NAMALWA (cell line): ENCODE data around the gene DLG2.
A peak's percentile ranks its signal among the peaks of the same experiment; 100 is the strongest.
"Not testable (repeated sequence)": the region's sequence is repeated elsewhere in the genome, so short reads cannot be mapped to it uniquely, and the experiment has no call there.

Experiments used
- DNase-seq: peaks from one replicate; pipeline ENCODE4 v3.0.0-alpha.2; 2015; ENCODE audit warnings: low spot score

Gene DLG2

DNA sequence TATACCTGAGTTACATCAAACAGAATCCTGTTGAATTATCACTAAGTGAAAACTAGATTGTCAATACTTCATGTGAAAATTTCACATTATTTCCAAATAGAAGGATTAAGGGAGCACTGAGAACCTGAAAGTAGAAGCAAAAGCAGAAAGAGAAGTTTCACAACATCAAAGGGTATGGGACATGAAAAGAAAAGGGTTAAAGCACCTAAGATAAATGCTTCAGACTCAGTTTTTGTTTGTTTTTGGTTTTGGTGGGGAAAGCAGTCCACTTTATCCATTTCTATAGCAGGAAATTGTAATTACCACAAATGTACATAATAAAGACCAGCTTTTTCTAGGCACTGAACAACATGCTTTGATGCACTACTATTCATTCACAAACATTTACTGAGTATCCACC, 1271.2 kb downstream of the DLG2 start:
- no peak for DNase-seq

DNA sequence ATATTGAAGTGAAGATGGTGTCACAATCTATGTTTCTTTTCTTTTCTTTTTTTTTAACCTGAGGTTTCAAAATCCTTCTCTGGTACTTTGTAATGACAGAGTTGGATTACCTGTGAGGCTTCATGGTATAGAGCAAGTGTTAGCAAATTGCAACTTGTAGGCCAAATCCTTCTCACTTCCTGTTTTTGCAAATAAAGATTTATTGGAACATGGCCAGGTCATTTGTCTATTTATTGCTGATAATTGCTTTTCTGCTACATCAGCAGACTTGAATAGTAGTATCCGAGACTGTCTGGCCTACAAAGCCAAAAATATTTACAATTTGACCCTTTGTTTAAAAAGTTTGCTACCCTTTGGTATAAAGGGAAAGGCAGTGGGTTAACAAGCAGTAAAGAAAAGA, 1281.5 kb downstream of the DLG2 start:
- DNase-seq: peak; percentile 23

DNA sequence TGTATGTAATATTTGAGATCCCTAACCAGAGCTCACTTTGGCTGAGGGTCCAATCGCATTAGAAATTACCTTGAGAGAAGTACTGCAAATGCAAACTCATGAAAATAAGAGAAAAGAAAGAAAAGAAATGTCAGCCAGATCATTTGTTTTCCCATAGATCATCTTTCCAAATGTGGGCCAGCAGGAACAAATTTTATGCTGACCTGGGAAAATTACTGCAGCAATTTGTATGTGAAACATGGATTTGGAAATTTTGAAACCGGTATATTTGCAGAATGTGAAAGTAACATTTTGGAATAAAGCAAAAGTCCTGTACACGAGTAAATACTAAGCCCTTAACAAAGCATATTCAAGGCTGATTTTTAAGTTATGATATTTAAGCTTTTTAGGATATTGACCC, 1282.1 kb downstream of the DLG2 start:
- DNase-seq: no peak

DNA sequence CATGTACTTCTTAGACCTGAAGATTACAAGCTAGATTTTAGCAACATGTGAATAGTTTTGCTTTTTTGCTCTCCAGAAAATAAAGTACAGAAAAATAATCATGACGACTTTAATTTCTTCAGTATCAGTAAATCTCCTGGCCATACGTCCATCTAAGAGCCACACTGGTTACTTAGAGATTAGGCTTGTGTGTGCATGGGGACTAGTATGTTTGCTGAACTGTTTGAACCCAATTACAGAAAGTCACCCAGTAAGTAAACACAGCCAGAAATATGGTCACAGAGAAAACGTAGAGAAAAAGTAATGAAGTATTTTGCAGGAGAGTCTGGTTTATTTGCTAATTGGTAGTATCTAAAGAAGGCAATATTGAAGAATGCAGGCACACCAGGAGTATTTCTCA, 1287.3 kb downstream of the DLG2 start:
- no peak for DNase-seq

DNA sequence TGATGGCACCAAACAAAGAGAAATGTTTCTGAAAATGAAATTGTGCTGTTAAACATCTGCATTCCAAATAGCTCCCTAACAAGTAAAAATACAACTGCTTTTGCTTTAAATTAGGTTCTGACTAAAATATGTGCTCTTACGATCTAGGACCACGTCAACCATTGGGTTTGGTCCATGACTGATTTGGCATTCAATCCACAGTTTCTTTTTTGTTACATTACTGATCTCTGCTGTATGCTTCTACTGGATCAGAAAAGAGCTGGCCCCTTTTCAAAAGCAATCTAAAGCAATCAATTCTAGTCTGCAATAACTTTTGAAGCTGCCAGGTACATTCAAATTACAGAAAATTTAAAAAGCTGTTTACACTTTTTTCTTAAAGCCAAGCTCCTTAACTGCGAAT, 1293.9 kb downstream of the DLG2 start:
- DNase-seq: no peak

DNA sequence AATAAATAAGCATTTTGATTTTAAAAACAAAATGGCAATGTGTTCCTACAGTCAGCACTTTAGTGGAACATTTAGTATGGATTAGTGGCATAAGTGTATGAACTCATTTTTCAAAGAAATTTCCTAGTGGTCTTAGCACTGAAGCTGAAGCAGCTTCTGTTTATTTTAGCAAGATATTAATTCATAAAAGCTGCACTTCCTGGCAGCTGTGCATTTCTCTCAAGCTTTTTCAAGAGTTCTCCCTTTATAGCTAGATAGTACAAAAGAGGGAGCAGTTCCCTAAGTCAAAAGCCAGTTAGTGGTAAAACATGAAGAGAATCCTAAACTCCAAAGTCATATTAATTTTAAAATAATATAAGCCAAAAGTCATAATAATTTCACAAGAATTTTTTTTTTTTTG, 1304.9 kb downstream of the DLG2 start:
- DNase-seq: no peak

DNA sequence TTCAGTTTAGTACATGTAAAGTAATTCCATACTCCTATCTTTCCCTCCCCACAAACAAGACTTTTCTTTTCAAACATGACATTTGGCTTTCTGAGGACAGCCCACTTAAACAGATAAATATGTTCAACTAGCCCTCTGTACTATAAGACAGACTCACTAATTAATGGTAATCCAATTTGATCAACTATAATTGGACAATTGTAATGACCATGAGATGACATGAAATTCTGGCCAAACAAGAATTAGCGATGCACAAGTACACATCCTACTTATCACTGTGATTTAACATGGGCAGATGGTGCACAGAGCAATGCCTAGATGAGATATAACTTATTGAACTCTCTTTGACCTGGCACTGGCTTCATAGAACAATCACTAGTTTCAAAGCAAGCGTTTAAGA, 1307.3 kb downstream of the DLG2 start:
- no peak for DNase-seq

DNA sequence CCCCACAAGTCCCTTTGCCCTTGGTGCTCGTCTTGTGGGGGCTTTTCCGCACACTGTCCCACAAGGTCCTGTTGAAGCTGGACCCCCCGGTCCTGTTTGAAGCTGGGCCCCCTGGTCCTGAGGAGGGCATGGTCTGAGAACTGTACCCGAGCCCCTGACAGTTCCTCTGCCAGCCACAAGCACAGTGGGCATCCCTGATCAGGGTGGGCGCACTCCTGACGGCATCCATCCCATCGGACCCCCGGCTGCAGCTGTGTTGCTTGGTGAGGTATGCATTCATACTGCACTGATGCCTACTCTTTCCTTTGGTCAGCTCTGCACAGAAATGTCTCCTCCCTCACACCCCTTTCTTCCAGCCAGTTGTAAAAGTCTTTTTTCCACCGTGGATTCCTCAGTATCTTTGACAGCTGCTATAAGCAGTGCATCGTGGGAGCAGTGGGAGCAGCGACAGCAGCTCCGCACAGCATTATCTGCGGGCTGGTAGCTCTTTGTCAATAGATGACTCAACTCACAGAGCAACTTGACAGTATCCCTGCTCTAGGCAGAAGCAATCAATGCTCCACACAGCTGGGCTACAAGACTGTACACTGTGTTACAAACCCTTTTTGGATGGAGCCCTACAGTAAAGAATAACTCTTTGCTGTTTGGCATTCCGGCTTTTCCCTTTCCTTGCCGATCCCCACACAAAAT, 1310.1 kb downstream of the DLG2 start:
- DNase-seq: no peak

DNA sequence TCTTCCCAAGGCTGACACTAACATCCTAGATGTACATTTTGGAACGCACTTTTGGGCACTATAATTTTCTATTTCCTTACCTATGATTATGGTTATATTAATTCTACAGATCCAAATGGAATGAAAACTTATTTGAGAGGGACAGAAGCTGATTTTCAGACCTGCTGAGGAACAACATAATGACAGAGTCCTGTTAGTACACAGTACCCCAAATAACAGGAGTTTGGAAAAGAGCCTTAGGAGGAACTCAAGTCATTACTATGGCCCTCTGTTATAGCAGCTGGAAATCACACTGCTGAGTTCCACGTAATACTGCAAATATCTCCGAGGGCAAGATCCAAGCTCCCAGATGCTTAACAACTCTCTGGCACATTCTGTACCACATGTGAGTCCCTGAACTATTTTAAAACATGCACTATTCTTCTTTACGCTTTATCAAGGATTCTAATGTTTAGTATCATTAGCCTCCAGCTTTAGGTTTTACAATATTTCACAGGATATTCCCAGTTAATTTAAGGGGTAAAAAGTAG, 1313.2 kb downstream of the DLG2 start:
- DNase-seq: no peak

DNA sequence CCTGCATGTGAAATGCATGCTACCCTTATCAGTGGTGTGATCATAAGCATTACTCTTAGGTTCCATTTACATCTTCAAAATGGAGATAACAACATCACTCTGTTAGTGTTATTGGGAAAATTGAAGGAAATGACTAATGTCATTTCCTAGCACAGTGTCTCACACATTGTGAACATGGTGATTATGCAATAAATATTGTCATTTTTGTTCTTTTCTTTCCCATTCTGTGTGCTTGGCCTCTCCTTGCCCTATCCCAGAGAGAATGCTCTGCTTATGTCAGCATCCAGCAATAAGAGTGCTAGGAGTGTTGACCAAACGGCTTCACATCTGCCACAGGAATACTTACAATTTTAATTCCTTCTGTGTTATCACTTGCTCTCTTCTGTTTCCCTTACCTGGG, 1316.9 kb downstream of the DLG2 start:
- no peak for DNase-seq

DNA sequence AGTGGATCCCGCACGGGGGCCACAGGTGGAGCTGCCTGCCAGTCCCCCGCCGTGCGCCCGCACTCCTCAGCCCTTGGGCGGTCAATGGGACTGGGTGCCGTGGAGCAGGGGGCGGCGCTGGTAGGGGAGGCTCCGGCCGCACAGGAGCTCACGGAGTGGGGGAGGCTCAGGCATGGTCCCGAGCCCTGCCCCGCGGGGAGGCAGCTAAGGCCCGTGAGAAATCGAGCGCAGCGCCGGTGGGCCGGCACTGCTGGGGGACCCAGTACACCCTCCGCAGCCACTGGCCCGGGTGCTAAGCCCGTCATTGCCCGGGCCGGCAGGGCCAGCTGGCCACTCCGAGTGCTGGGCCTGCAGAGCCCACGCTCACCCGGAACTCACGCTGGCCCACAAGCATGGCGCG, 1318.7 kb downstream of the DLG2 start:
- DNase-seq: not testable (repeated sequence)

DNA sequence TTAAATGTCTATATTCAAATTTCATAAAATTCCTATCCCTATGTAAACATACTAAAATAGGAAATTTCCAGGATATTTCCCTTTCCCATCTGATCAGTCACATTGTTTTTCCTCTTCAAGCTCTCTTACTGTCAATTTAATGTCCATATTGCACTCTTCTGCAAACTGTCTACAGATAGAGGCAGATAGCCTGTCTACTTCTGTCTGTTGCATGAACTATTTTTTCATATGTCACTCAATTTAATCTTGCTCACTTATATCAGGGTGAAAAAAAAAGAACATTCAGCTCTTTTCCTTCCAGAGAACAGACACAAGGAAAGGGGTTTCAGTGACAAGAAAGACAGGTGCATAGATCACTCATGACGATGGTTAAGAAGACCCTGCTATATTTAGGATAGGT, 1327.1 kb downstream of the DLG2 start:
- no peak for DNase-seq

DNA sequence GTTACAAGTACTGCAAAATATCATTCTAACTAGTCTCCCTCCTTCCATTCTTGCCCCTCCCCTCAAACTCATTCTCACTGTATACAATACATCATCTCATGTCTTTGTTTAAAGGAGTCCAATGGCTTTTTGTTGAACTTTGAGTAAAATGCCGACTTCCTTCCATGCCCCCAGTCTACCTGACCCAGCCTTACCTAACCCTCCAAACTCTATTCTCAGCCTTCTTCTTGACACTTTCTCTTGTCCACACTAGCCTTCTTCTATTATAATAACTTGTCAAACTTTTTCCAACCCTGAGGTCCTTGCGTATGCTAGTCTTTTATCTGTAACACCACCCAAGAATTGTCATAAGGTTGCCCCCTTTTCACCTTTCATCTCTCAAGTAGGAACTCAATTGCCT, 1329.6 kb downstream of the DLG2 start:
- no peak for DNase-seq

DNA sequence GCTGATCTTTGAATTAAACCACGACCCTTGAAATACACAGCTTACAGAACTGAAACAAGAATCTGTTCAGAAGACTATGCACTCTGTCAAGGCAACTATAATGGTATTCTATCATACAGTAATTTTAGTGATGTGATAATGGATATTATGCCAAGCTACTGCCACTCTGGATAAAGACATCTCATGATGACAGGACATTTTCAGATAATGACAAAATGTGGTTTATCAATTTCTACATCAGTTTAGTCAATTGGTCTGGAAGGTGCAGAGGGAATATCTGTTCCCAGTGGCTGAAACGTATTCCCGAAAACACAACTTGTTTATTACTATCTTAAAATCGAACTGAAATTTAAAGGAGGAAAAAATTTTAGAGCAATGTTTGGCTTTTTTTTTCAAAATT, 1331.3 kb downstream of the DLG2 start:
- no peak for DNase-seq

DNA sequence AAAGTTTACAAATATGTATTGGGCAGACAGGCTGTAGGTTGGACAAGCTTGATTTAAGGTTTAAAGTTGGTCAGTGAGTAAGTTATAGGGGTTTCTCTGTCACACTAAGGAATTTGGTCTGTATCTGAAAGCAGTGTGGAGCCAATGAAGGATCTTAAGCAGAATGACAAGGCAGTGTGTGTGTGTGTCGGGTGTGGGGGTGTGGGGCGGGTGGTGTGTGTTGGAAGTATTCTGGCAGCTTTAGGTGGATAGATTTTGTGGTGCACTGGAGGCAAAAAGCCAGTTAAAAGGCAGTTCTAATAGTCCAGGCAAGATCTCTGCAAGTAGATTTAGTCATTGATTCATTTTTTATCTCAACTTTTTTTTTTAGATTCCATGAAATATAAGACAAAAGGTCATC, 1334.2 kb downstream of the DLG2 start:
- no peak for DNase-seq

DNA sequence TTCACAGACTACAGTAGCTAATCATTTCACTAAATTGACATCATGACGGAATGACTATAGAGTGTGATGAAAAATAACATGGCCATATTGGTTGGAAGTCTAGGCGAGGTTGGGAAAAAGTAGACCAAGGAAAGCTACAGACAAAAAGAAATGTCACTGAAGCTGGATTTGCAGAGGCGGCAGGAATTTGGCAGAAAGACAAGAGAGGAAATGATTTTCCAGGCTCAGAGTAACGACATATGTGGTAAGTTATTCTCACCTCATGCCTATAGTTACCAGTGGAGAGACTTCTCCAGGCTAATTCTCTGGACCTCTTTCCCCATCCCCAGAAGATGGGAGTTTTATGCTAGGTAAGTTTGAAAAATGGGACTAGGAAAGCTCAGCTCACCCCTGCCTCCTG, 1335.1 kb downstream of the DLG2 start:
- DNase-seq: no peak

DNA sequence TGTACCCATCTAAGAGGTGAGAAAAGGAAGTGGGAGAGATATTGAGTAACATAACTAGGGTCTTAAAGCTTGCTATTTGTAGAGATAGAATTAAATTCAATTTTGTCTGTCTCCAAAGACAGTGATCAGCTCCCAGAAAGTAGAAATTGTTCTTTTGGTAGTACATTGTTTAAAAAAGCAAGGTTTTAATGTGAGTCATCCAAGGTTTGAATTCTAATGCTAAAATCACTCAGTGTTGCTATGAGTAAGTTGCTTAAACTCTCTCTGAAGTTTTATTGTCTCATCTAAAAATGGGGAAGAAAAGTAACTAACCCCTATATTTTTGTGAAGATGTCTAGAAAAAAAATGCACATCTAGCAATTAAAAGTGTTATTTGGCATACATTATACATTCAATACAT, 1336.5 kb downstream of the DLG2 start:
- DNase-seq: no peak

DNA sequence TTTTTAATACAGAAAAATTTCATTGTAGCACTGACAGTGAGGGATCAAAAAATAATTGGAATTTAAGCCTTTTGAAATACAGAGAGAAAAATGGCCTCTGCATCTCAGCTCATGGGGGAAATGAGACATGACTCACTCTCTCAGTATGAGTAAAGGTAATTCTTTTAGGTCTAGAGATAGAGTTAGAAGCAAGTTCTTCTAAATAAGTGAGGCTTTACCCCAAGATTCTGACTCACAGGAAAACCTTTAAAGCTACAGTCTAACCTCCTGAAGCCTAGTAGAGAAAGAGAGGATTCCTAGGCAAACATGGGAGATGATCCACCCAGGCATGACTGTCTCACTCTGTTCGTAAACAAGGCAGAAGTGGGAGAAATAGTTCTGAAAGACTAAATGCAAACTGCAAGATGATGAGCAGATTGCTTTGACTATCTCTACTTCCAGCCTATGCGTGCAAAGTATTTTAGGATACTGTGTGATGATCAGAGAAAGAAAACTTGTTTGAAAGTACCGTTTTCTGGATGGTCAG, 1337.7 kb downstream of the DLG2 start:
- no peak for DNase-seq

DNA sequence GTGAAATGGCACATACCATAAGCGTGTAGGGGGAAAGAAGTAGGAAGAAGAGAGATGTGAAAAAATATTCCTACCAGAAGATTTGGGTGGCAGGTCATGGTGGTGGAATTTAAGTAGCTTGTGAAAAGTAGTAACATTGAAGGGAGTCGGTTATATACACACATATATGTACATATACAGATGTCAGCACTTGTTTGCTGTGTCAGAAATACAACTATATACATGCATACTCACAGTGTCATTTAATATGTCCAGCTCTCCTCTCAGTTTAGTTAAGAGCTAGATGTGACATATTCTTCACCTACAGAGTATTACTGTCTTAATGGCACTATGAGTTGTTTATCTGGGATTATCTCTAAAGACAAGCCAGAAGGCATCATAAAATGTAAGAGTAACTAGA, 1353.6 kb downstream of the DLG2 start:
- DNase-seq: no peak

DNA sequence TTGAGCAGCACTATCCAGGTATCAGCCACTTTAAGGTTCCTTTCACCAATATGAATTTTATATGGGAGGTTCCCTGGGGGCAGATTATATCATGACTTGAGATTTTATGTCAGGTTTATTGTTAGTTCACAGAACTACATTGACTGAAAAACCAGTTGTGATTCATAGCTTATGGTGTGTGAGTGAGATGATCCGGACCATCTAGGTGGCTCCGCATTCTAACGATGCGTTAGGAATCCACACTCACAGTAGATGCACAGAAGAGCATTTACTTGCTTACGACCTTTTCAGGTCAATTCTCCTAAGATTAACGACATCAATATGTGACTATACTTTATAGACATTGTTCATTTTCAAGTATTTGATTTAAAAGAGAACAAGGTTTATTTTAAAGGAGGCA, 1356.7 kb downstream of the DLG2 start:
- DNase-seq: no peak

DNA sequence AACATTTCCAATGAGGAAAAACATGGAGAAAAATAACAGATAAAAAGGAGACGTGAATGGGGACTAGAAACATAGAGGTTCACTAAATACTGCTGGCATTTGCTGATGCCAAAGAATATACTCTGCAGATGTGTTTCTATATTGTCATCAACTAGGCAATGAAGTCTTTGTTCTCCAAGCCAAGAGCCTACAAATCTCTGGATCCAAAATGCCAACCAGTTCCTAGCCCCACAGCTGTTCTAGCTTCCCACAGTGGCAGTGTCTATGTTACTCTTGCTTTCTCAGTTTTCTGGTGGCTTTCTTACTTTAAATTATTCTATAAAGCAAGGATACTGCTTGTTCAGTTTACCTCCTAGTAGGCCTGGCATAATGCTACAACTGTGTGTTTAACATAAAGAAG, 1363.1 kb downstream of the DLG2 start:
- DNase-seq: no peak

DNA sequence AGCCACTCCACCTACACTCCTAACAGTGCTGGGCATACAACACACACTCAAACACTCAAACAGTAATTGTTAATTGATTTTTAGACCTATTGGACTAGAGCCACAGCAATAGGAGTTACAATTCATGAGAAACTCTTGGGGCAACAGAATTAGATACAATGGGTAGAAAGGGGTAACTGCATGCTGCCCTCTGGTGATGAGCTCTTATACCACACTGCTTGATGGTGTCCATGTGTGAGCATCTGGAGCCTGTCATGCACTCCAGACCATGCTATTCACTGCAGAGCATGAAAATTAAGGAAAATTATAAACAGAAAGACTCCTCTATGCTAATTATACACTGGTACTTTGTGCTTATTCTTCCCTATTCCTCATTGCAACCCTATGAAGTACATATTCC, 1365.4 kb downstream of the DLG2 start:
- peak; percentile 14 for DNase-seq

DNA sequence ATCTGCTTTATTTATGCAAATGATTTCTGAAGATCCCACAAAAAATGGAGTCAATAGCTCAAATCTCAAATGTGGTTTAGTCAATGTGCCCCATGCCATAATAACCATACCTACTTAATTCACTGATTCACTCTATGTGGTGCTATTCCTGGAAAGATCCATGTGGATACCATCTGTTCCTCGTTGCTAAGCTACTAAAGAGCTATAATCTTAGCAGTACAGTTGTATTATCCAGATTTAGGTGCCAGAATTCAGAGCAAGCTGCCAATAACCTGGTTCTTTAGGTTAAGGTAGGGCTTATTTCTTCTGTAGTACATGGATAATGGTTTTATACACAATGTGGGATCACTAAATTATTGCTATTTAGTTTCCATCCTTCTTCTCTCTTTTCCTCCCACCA, 1366.3 kb downstream of the DLG2 start:
- DNase-seq: no peak

DNA sequence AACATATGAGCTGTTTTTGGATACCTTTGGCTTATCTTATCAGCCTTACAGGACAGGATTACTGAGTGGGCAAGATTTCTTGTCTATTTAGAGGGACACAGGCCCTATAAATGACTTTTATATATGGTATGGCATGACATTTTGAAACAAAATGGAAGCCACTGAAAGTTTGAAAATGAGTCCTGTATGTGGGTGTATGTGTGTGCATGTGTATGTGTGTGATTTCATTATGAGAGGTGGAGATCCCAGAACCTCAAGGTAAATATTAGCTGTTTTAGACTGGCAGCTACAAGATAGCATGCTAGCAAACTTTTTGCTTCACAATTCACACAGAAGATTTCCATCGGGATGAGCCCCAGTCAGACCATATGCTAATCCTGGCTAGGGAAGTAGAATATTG, 1370.5 kb downstream of the DLG2 start:
- no peak for DNase-seq
